ENCODE data around the gene PREP.

PREP gene

DNA sequence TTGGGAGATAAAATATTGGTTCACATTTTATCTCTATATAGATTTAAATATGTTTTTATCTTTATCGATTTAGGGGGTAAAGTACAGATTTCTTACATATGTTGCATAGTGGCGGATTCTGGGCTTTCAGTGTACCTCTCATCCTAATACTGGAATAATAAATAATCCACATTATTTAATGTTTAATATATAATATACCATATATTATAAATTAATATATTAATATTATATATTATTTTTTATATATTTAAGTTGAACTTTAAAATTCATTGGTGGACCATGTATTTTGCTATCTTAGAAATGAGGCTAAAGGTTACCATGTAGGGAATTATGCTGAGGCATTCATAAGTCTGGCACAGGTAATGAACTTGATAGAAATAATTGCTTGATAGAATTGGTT, 133.5 kb downstream of the PREP start:
- H4K20me1 ChIP-seq, result 0 out of 22 replicates have a peak, but pooled peaks cover 0 to 4% (median 0%) of the 10 kb centered on the region in 11 experiments
- no peak overlapping the region for H3K9ac ChIP-seq
- no peaks in the 10 kb centered on the region for H3K4me1 ChIP-seq
- H3K4me3 ChIP-seq, result no peak overlapping the region
- no peak overlapping the region for H3K27ac ChIP-seq
- no peak overlapping the region for H3K4me2 ChIP-seq
- peaks cover 0 to 15% (median 9%) of the 10 kb centered on the region in 11 experiments; a peak in 10 of 22 replicates for H3K9me3 ChIP-seq (replicated peaks in 1 of 11)
- H3K27me3 ChIP-seq, result no peaks in the 10 kb centered on the region
- no peak for TF ChIP-seq Cebpa-rat (IDR thresholded peaks at IDR 0.05)
- H3K36me3 ChIP-seq, result no peaks in the 10 kb centered on the region

DNA sequence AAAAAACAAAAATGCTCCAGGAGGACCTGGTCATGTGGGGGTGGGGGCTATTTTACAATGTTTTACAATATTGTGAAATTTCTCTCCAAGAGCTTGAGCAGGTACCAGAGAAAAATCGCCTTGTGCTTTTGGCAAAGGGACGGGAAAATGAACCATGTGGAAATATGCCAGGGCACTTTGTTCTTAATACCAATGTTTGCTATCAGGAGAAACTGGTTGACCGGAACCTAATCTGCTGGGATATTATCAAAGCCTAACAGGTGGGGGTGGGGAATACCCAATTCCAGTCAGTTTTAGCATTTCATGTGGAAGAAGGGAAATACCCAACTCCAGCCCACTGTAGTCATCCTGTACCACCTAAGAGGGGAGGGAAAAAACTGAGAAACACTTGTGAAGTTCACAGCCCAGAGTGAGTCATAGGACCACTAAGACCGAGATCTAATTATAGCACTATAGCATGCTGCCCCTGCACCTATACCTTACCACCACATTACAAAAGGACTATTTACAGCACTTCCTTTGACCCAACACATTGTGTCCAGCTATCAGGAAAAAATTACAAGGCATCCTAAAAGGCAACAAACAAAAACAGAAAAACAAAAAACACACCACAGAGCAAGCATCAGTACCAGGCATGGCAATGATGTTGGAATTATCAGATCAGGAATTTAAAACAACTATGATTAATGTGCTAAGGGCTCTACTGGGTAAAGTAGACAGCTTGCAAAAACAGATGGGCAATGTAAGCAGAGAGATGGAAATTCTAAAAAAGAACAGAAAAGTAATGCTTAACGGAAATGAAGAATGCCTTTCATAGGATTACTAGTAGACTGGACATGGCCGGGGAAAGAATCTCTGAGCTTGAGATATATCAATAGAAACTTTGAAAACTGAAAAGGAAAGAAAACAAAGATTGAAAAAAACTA, 138.9 kb downstream of the PREP start:
- H3K27ac ChIP-seq, result no peak overlapping the region
- no peaks in the 10 kb centered on the region for H3K36me3 ChIP-seq

DNA sequence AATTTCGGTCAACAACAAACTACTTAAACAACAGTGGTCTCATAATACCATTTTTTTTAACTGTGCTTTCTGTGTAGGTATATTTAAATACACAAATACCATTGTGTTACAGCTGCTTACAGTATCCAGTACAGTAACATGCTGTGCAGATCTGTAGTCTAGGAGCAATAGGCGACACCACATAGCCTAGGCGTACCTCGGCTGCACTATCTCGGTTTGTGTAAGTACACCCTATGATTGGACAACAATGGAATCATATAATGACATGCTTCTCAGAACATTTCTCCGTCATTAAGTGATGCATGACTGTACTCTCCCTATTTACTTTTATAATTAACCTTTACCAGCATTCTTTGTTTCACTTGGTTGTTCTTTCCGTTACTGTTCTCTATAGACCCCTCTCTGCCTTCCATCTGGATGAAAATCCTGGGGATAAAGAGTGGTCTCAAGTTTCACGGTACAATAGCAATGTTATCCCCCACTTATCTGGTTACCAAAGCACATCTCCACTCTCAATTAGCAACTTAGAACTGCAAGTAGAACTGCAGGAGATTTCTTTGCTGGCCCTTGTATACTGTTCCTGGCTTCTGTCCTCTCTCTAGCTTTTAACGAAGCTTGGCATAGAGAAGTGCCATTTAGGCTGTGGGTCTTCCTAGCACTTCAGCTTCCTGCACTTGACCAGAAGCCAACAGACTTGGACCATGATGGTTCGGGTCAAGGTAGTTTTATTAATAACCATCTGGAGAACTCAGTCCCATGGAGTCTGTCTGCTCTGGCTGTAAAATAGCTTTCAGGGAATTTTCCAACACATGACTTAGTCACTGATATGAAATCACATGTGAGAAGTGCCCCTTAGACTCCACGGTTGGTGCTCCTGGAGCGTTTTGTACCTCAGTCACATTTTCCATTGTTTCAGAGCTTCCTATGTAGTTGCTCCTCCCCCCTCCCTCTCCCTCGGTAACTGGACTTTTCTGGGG, 142.7 kb downstream of the PREP start:
- Histone ChIP-seq H3K4me2 (no peak overlapping the region), H3K4me1 (peaks cover 0 to 7% (median 0%) of the 10 kb centered on the region in 10 experiments; a peak in 1 of 20 replicates), H3K4me3 (no peak overlapping the region), H3K9ac (no peak overlapping the region), H3K9me3 (replicated peaks in 1 of 11) (no peaks in the 10 kb centered on the region), H3K27ac (no peak overlapping the region), H3K36me3 (no peaks in the 10 kb centered on the region), H3K27me3 (no peaks in the 10 kb centered on the region), H4K20me1 (no peaks in the 10 kb centered on the region)
- TF ChIP-seq Cebpa-rat (IDR thresholded peaks at IDR 0.05), result no peak

More for the DNA sequence above, 138.9 kb downstream of the PREP start:
- no peaks in the 10 kb centered on the region for H3K4me1 ChIP-seq
- TF ChIP-seq Cebpa-rat (IDR thresholded peaks at IDR 0.05), result no peak
- no peaks in the 10 kb centered on the region for H4K20me1 ChIP-seq
- H3K9me3 ChIP-seq (replicated peaks in 1 of 11), result peaks cover 0 to 15% (median 9%) of the 10 kb centered on the region in 11 experiments; a peak in 10 of 22 replicates
- H3K4me2 ChIP-seq, result no peak overlapping the region
- H3K4me3 ChIP-seq, result no peak overlapping the region
- no peaks in the 10 kb centered on the region for H3K27me3 ChIP-seq
- no peak overlapping the region for H3K9ac ChIP-seq

DNA sequence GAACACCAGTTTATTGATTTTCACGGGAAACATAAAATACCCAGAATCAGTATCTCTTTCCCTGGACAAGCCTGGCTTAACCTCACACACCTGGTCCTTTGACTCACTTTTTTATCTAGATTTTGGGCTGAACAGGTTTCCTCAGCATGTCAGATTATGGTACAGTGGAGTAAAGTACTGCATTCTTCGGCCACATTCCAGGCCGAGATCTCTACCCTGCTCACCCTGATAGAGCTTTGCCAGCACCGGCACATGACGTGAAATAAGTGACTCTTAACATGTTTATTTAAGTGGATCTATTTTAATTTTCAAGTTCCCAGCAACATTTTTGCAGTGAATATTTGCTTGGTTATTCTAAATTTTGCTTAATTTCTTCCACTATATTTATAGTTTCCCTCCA, 144.1 kb downstream of the PREP start:
- no peaks in the 10 kb centered on the region for H4K20me1 ChIP-seq
- no peaks in the 10 kb centered on the region for H3K9me3 ChIP-seq (replicated peaks in 1 of 11)
- no peak overlapping the region for H3K4me2 ChIP-seq
- peaks cover 0 to 9% (median 0%) of the 10 kb centered on the region in 10 experiments; a peak in 1 of 20 replicates for H3K4me1 ChIP-seq
- H3K9ac ChIP-seq, result no peak overlapping the region
- no peak overlapping the region for H3K4me3 ChIP-seq
- no peaks in the 10 kb centered on the region for H3K27me3 ChIP-seq
- H3K27ac ChIP-seq, result no peak overlapping the region
- TF ChIP-seq Cebpa-rat (IDR thresholded peaks at IDR 0.05), result no peak
- no peaks in the 10 kb centered on the region for H3K36me3 ChIP-seq

DNA sequence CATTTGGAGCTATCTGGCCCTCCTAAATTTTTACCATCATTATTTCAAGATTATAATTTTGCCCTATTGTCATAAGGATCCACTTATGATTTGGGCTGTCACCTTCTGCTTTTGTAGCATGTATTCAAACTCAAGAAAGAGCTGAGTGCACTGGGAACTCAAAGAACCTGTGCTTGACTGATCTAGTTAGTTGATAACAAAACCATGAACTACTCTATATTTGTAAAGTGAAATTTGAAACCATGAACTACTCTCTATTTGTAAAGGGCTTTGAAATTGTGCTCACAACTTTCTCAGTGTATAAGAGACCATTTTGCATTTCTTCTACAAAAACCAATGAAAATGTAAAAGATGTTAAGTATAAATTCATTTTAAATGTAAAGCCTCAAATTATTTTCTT, 145.5 kb downstream of the PREP start:
- Histone ChIP-seq H3K36me3 (no peaks in the 10 kb centered on the region), H3K9ac (no peak overlapping the region), H3K4me2 (no peak overlapping the region), H3K27me3 (no peaks in the 10 kb centered on the region), H3K27ac (no peak overlapping the region), H4K20me1 (no peaks in the 10 kb centered on the region), H3K4me3 (no peak overlapping the region), H3K4me1 (peaks cover 0 to 9% (median 0%) of the 10 kb centered on the region in 10 experiments; a peak in 1 of 20 replicates), H3K9me3 (replicated peaks in 1 of 11) (no peaks in the 10 kb centered on the region)
- TF ChIP-seq Cebpa-rat (IDR thresholded peaks at IDR 0.05), result no peak

DNA sequence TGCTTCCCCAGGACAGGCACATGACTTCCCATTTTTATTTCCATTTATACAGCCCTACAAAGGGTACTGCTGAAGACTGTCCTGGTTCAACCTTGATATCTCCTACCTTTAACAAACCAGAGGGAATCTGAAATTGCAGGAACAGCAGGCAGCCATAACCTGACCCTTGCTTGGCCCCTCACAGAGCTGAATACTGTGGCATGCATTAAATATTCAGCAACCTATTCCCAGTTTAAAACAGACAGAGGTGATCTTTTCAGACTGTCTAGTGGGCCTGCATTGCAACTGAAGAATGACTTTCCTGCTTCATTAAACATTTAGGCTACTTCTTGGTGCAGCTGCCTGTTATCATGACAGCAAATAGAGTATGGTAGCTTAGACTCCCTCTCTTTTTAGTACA, 146.3 kb downstream of the PREP start:
- no peak overlapping the region for H3K4me3 ChIP-seq
- H3K9ac ChIP-seq, result no peak overlapping the region
- H3K27ac ChIP-seq, result no peak overlapping the region
- no peaks in the 10 kb centered on the region for H4K20me1 ChIP-seq
- H3K36me3 ChIP-seq, result no peaks in the 10 kb centered on the region
- no peak for TF ChIP-seq Cebpa-rat (IDR thresholded peaks at IDR 0.05)
- H3K4me1 ChIP-seq, result peaks cover 0 to 9% (median 0%) of the 10 kb centered on the region in 10 experiments; a peak in 1 of 20 replicates
- H3K27me3 ChIP-seq, result no peaks in the 10 kb centered on the region
- no peaks in the 10 kb centered on the region for H3K9me3 ChIP-seq (replicated peaks in 1 of 11)
- H3K4me2 ChIP-seq, result no peak overlapping the region

DNA sequence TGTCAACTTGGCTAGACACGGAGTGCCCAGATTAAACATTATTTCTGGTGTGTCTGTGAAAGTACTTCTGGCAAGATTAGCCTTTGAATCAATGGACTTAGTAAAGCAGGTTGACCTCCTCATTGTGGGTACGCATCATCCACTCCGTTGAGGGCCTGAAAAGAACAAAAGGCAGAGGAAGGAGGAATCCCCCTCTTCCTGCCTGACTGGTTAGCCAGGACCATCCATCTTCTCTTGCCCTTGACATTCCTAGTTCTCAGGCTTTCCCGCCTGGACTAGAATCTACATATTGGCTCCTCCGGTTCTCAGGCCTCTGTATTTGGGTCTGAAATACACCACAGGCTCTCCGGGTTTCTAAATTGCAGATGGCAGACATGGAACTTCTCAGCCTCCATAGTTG, 149.1 kb downstream of the PREP start:
- H3K4me2 ChIP-seq, result no peak overlapping the region
- H3K4me3 ChIP-seq, result no peak overlapping the region
- H3K27me3 ChIP-seq, result no peaks in the 10 kb centered on the region
- peaks cover 0 to 9% (median 0%) of the 10 kb centered on the region in 10 experiments; a peak in 1 of 20 replicates for H3K4me1 ChIP-seq
- no peaks in the 10 kb centered on the region for H3K9me3 ChIP-seq (replicated peaks in 1 of 11)
- no peak overlapping the region for H3K27ac ChIP-seq
- TF ChIP-seq Cebpa-rat (IDR thresholded peaks at IDR 0.05), result no peak
- no peak overlapping the region for H3K9ac ChIP-seq
- H4K20me1 ChIP-seq, result no peaks in the 10 kb centered on the region
- H3K36me3 ChIP-seq, result no peaks in the 10 kb centered on the region

DNA sequence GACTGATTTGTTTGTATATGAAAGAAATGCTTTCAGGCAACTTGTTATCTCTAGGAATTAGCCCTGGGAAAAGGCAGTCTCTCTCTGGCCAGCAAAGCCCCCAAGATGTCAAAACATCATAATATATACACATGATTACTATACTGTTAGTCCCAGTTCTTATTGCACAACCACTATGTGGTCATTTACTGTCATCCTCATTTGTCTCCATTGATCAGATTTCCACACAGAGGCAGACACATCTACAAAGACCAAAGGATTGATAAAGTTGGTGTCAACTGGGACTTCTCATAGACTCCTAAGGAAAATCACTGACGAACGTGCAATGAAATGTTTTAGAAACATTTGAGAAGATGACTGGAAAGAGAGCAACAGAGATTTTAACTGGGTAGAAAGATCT, 151.2 kb downstream of the PREP start:
- Histone ChIP-seq H3K9ac (no peak overlapping the region), H3K36me3 (no peaks in the 10 kb centered on the region), H3K9me3 (replicated peaks in 1 of 11) (no peaks in the 10 kb centered on the region), H3K27me3 (no peaks in the 10 kb centered on the region), H4K20me1 (no peaks in the 10 kb centered on the region), H3K4me3 (no peak overlapping the region), H3K4me2 (no peak overlapping the region), H3K4me1 (peaks cover 0 to 9% (median 0%) of the 10 kb centered on the region in 10 experiments; a peak in 1 of 20 replicates), H3K27ac (no peak overlapping the region)
- TF ChIP-seq Cebpa-rat (IDR thresholded peaks at IDR 0.05), result no peak

DNA sequence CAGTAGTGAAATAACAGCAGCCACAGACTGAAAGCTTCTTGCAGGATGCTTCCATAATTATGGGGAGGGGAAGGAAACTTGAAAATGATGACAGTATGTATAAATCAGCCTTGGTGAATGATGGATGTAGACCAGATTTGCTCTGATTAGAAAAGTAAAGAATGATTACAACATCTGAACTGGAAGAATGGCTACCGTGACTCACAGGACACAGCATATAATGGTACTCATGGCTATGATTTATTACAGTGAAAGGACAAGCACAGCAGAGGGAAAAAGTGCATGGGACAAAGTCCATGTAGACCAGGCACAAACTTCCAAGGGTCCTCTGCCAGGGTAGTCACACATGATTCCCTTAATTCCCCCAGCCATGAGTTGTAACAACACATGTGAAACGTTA, 152.3 kb downstream of the PREP start:
- no peak overlapping the region for H3K9ac ChIP-seq
- no peak overlapping the region for H3K4me3 ChIP-seq
- H4K20me1 ChIP-seq, result no peaks in the 10 kb centered on the region
- H3K9me3 ChIP-seq (replicated peaks in 1 of 11), result no peaks in the 10 kb centered on the region
- no peaks in the 10 kb centered on the region for H3K36me3 ChIP-seq
- no peak for TF ChIP-seq Cebpa-rat (IDR thresholded peaks at IDR 0.05)
- no peak overlapping the region for H3K4me2 ChIP-seq
- H3K27ac ChIP-seq, result no peak overlapping the region
- H3K27me3 ChIP-seq, result no peaks in the 10 kb centered on the region
- H3K4me1 ChIP-seq, result peaks cover 0 to 5% (median 0%) of the 10 kb centered on the region in 10 experiments; a peak in 1 of 20 replicates

Data from BLaER1 treated with 17β-estradiol and CSF1 and Interleukin-3, amounts not matched to agents 10 nM and 100 nM (cell line).